Esophagus muscularis mucosa (tissue), 3 donors: ENCODE data around the gene HDAC3.

Experiments used
- EP300 ChIP-seq: sonication (generic); formaldehyde crosslinking; IDR thresholded peaks from one replicate; pipeline ENCODE4 v1.6.1; 2017; ENCODE audit warnings: antibody characterized with exemption
- TF ChIP-seq, protein P1 (sequence below), 3 experiments: fragments of 200-600 bp in 2 of 3; fragments of 450-650 bp in 1 of 3; sonication (generic) in 2 of 3; IDR thresholded peaks; one replicate each; pipeline ENCODE4 v1.5.1; 2017 to 2019; ENCODE audit warnings: antibody characterized with exemption in 3 of 3, mild to moderate bottlenecking in 2 of 3, moderate library complexity in 1 of 3

DNA sequence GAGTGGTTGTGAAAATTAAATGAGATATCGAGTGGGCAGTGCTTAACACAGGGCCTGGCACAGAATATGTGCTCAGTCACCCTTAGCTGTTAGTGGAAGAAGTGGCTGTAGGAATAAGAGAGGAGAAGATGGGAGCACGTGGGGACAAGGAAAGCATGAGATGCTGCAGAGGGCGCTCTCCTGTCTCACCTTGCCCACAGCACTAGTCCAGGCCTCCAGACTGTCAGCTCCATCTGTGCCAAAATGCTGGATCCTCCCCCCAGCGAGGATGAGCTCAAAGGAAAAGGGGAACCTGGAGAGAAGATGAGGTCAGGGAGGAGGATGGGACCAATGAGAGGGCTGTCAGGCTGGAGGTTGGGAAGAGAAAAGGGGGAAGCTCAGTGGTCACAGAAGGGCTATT, 32.9 kb upstream of the HDAC3 start:
- TF ChIP-seq, protein P1, sequence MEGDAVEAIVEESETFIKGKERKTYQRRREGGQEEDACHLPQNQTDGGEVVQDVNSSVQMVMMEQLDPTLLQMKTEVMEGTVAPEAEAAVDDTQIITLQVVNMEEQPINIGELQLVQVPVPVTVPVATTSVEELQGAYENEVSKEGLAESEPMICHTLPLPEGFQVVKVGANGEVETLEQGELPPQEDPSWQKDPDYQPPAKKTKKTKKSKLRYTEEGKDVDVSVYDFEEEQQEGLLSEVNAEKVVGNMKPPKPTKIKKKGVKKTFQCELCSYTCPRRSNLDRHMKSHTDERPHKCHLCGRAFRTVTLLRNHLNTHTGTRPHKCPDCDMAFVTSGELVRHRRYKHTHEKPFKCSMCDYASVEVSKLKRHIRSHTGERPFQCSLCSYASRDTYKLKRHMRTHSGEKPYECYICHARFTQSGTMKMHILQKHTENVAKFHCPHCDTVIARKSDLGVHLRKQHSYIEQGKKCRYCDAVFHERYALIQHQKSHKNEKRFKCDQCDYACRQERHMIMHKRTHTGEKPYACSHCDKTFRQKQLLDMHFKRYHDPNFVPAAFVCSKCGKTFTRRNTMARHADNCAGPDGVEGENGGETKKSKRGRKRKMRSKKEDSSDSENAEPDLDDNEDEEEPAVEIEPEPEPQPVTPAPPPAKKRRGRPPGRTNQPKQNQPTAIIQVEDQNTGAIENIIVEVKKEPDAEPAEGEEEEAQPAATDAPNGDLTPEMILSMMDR (IDR thresholded peaks at IDR 0.05), result no peak
- no peak for TF ChIP-seq EP300
